ENCODE data around the gene CNKSR3.

Gene CNKSR3

DNA sequence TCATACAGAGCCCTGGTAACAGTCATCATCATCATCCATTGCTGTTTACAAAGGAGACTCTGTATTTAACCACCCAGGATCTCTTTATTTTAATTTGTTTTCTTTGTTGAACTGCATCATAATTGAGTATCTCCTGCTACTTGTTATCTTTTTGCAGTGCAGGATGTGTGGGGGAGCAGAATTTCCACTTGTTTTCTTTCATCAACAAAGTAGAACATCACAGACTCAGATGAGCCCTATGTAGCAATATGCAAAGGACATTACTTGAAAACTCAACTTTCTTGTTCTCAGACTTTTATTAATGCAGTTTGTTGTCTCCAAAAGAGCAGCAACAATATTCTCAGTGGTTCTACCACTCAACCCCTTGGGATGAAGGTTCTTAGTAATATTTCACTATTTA, 115.2 kb downstream of the CNKSR3 start:
- peak in 1 of 2 donors; percentile 14 for DNase-seq (ENCODE audit: low read depth in 2 of 2)
- no peak overlapping the region for H3K4me3 ChIP-seq (replicated peaks in 1 of 2; ENCODE audit: low read depth in 2 of 2, low read length in 2 of 2)
- TF ChIP-seq, protein P1, sequence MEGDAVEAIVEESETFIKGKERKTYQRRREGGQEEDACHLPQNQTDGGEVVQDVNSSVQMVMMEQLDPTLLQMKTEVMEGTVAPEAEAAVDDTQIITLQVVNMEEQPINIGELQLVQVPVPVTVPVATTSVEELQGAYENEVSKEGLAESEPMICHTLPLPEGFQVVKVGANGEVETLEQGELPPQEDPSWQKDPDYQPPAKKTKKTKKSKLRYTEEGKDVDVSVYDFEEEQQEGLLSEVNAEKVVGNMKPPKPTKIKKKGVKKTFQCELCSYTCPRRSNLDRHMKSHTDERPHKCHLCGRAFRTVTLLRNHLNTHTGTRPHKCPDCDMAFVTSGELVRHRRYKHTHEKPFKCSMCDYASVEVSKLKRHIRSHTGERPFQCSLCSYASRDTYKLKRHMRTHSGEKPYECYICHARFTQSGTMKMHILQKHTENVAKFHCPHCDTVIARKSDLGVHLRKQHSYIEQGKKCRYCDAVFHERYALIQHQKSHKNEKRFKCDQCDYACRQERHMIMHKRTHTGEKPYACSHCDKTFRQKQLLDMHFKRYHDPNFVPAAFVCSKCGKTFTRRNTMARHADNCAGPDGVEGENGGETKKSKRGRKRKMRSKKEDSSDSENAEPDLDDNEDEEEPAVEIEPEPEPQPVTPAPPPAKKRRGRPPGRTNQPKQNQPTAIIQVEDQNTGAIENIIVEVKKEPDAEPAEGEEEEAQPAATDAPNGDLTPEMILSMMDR (IDR thresholded peaks at IDR 0.05; ENCODE audit: low read depth, low read length): no peak

DNA sequence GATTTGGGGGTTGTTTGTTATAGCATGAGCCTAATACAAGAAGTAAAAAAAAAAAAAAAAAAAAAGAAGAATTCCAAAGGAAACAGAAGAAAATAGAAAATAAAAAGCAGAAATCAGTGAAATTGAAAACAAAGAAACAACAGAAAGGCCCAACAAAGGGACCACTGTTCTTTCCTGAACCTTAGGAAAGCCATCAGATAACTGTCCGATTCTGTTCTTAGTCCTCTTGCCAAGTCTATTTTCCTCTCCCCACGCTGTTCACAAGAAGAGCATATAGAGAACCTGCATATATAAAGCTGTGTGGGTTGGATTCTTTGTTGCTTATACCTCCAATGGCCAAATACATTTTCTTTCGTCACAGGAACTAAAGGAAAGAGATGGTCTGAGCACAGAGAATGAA, 115.9 kb downstream of the CNKSR3 start:
- H3K4me3 ChIP-seq (replicated peaks in 1 of 2; ENCODE audit: low read depth in 2 of 2, low read length in 2 of 2): no peak overlapping the region
- TF ChIP-seq, protein P1 (IDR thresholded peaks at IDR 0.05; ENCODE audit: low read depth, low read length): no peak
- peak in 1 of 2 donors; percentile 17 for DNase-seq (ENCODE audit: low read depth in 2 of 2)

DNA sequence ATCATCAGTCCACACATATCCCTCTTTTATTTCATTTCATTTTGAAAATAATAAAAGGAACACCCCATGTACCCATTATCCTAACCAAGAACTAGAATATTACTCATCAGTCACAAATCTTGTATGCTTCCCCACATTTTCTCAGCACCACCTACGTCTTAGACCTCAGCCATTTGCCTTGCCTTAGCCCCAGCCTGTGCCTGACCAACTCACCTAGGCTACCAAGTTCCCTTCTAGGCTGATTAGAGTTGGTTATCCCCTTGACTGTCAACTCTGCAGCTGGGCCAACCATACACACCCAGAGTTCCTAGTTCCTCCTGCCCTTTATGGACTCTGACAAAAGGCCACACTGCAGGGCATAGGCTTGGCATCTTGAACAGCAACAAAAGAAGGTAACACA, 120.5 kb downstream of the CNKSR3 start:
- DNase-seq (ENCODE audit: low read depth in 2 of 2): no peak
- TF ChIP-seq, protein P1 (IDR thresholded peaks at IDR 0.05; ENCODE audit: low read depth, low read length): no peak
- no peak overlapping the region for H3K4me3 ChIP-seq (replicated peaks in 1 of 2; ENCODE audit: low read depth in 2 of 2, low read length in 2 of 2)

DNA sequence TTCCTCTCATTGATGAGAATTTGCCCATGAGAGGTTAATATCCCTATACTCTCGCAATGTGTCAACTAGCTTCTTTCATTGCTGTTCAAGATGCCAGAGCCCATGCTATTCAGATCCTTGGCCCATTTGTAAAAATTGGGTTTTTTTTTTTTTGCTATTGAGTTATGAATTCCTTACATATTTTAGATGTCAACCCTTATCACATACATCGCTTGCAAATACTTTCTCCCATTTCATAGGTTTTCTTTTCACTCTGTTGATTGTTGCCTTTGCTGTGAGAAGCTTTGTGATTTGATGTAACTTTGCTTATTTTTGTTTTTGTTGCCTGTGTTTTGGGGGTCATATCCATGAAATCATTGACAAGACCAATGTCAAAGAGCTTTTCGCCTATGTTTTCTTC, 121.7 kb downstream of the CNKSR3 start:
- TF ChIP-seq, protein P1 (IDR thresholded peaks at IDR 0.05; ENCODE audit: low read depth, low read length): no peak
- DNase-seq (ENCODE audit: low read depth in 2 of 2): peak in 1 of 2 donors; percentile 17
- H3K4me3 ChIP-seq (replicated peaks in 1 of 2; ENCODE audit: low read depth in 2 of 2, low read length in 2 of 2): no peak overlapping the region

DNA sequence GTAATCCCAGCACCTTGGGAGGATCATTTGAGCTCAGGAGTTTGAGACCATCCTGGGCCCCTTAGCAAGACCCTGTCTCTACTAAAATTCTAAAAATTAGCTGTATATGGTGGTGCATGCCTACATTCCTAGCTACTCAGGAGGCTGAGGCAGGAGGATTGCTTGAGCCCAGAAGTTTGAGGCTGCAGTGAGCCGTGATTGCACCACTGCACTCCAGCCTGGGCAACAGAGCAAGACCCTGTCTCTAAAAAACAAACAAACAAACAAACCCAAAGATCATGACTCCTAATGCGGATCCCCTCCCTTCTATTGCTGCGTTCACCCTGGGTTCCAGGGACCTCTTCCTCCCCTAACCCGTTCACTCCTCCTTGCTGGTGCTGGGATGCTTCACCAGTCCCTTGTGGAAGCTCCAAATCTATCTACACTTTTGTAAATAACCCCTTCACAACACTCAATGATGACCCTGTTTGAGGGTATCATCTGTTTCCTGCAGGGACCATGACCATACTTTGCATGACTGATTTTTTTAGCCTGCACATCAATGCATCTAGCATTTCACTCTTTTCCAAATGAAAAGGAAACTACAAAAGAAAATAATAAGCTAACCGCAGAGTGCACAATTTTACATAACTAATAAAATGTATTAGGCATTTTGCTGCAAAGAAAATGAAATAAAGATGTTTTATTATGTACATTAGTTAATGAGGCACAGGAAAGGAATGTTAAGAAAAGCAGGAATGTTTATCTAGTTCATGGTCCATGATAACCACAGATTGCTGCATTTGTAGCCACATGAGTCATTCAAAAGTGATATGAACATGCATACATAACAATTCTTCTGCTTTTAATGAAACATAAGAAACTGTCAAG, 123.4 kb downstream of the CNKSR3 start:
- no peak overlapping the region for H3K4me3 ChIP-seq (replicated peaks in 1 of 2; ENCODE audit: low read depth in 2 of 2, low read length in 2 of 2)
- peak; percentile 80 to 88 for DNase-seq (ENCODE audit: low read depth in 2 of 2)
- TF ChIP-seq, protein P1 (IDR thresholded peaks at IDR 0.05; ENCODE audit: low read depth, low read length): no peak

DNA sequence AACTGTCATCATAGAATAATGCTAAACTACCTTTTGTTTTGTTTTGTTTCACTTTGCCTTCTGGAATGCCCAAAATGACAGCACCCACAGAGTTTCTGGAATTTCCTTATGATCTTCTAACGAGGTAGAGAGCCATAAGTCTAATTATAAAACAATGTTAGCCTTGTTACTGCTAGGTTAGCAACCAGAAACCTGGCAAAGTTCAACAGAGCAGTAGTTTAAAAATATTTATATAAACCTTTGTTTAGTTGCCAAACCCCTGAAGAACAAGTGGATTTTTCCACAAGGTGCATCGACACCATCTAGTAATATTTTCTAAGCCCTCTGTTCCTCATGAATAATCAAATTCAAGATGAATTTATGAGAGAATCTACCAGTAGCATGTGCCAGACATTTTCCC, 126.3 kb downstream of the CNKSR3 start:
- no peak overlapping the region for H3K4me3 ChIP-seq (replicated peaks in 1 of 2; ENCODE audit: low read depth in 2 of 2, low read length in 2 of 2)
- DNase-seq (ENCODE audit: low read depth in 2 of 2): no peak
- TF ChIP-seq, protein P1 (IDR thresholded peaks at IDR 0.05; ENCODE audit: low read depth, low read length): no peak
